GM19351 (cell line): ENCODE data around the gene DHX16.
"Not testable (repeated sequence)": the region's sequence is repeated elsewhere in the genome, so short reads cannot be mapped to it uniquely, and the experiment has no call there.

Experiments used
- ATAC-seq: cut with Tn5 transposase; IDR thresholded peaks from one replicate; pipeline ENCODE4 v1.9.1; 2021; ENCODE audit warnings: mild to moderate bottlenecking, moderate library complexity; ENCODE audit not compliant: unreplicated experiment

The DHX16 gene

DNA sequence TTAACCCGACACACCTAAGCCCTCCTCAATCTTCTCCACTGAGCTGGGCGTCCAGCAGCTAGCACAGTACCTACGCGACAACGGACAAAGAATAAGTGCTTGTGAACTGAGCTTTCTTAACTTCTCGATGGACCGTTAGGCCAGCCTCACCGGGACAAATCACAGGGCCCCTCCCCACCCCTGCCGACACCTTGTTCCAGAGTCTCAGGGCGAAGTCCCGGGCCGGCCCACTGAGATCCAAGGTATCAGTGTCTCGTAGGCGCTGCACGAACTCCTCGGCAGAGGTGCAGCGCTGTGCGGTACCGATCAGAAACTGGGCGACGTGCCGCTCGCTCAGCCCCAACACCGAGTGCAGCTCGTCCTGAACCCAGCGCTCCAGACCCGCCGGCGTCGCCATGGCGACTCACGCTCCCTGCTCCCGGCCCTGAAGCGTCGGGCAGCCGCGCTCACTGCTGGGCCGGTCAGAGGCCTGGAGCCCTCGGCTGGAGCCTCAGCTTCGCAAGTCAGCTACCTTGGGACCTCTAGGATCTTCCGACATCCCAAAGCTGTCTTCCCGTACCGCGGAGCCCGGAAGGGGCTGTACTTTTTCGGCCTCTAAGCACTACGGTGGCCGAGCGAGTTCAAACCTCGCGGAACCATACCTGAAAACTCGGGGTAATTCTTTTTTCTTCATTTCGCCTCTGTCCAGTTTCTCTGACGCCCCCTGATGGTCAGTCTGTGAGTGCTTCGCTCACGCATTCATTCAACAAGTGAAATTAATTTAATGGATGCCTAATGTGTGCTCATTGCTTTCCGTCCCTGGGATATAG is at the start of gene DHX16:
Gene DHX16 (minus strand): TSS at position 562 of the 809 bp plus-strand sequence. CDS start 165 bp downstream, at position 397.
- peak; percentile 58 for ATAC-seq

DNA sequence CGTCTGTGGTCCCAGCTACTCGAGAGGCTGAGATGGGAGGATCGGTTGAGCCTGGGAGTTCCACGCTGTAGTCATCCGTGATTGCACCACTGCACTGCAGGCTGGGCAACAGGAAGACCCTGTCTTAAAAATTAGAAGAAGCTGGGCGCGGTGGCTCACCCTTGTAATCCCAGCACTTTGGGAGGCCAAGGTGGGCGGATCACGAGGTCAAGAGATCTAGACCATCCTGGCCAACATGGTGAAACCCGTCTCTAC is 49.1 kb upstream of the DHX16 start:
- ATAC-seq, result not testable (repeated sequence)

DNA sequence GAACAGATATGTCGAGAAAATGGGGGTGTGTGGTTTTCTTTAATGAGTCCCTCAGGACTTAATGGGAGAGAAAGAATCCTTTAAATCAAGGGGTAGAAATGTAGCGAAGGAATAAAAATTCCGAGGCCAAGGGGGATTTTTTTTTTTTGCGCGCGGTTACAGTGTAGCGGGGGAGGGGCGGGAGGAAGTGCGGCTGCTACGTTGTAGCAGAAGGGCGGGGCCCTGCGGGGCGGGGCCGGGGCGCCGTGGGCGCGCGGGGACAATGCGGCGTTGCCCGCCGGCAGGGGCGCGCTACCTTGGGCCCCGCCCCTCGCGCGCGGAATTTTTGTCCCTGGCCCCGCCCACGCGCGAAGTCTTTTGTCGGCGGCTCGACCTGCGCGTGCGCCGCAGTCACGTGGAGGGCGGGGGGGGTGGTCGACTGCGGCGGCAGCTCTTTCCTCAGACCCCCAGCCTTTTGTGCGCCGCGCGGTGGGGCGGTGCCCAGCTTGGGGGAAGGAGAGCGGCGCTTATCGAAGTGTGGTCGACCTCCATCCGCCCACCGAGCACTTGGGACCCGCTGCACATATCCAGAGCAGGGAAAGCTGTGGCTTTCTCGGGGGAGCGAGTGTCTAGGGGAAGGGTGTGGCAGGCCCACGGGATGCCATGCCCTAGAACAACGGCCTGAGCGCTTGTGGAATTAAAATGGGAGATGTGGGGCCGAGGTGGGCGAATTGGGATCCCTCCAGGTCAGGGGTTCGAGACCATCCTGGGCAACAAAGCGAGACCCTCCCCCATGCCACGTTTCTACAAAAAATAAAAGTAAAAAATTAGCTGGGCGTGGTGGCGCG is 48.6 kb upstream of the DHX16 start:
- peak; percentile 21 for ATAC-seq

DNA sequence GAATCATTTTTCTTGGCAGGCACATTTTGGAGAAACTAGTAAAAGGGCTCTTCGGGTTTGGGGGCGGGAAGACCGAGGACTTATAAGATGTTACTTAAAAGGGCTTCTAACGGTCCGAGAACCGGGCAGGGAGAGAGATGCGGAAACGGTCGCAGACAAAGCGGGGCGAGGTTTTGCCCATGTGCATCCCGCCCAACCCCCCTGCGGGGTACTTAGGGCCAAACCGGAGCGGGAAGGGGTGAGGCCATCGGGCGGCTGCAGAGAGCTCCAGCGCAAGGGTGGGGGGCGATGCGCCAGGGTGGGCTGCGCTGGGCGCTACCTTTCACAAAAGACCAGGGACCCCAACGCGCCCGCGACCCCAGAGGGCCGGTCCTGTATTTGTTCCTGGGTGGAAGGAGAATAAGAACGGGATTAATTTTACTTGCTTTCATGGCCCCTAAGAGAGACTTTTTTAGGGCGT is 48.0 kb upstream of the DHX16 start:
- no peak for ATAC-seq

DNA sequence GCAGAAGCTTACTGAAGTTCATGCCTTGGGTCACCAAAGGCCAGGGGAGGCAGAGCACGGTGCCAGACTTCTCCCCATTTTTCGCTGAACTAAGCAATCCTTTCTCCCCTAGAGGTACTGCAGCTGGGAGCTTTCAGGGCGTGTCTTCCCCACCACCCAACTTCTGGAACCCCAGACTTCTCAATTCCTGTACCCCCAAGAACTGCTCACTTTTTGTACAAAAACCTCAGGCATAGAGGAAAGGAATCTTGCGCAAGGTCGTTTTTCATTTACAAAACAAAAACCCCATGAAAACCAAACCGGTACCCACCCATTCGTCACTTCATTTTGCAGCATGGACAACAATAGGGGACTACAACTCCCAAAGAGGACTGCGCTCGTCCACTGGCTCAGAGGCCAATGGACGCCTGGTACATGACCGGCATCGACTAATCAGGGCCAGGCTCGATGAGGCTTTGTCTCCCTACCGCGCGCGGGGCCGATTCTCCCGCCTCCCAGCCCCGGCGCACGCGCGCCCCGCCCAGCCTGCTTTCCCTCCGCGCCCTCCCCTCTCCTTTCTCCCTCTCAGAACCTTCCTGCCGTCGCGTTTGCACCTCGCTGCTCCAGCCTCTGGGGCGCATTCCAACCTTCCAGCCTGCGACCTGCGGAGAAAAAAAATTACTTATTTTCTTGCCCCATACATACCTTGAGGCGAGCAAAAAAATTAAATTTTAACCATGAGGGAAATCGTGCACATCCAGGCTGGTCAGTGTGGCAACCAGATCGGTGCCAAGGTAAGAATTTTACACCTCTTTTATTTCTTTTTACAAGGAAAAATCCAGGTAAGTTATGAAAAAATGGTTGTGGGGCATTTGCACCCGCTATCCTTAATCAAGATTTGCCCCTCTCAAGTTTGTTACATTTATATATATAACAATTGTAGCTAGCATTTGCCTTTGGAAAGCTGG is 47.3 kb upstream of the DHX16 start, which contains the start of gene TUBB:
Gene TUBB (plus strand): TSS at position 562 of the 947 bp plus-strand sequence. CDS start 155 bp downstream, at position 717.
- peak; percentile 38 for ATAC-seq

DNA sequence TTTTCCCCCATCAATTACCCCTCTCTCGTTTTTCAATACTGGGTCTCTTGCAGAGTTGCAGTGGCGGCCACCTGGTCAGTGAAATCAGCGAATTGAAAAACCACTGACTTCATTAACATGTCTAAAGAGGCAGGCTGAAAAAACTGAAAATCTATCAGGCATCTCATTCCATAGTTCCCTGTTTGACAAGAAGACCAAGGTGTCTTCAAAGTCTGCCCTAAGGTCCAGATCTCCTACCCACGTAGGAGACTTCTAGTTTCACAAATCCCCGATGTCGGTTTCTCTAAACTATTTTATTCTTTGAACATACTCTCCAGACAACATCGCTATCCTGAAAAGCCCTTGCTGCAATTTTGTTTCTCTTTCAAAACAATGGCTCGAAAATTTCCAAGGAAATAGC is 46.5 kb upstream of the DHX16 start:
- ATAC-seq, result no peak

DNA sequence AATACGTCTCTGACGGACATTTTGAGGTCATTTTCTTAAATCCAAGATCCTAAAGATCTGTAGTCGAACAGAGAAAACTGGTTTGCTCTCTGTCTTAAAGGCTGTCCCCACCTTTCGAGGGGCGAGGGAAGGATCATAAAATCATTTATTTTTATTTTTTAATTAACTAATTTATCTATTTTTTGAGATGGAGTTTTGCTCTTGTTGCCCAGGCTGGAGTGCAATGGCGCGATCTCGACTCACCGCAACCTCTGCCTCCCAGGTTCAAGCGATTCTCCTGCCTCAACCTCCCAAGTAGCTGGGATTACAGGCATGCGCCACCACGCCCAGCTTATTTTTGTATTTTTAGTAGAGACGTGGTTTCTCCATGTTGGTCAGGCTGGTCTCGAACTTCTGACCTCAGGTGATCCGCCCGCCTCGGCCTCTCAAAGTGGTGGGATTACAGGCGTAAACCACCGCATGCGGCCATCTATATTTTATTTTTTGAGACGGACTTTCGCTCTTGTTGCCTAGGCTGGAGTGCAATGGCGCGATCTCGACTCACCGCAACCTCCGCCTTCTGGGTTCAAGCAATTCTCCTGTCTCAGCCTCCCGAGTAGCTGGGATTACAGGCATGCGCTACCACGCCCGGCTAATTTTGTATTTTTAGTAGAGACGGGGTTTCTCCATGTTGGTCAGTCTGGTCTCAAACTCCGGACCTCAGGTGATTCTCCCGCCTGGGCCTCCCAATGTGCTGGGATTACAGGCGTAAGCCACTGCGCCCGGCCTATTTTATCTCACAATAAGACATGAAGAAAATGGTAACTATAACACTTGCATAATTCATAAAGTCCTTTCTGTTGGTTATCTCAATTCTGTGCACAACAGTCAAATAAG is 45.3 kb upstream of the DHX16 start:
- not testable (repeated sequence) for ATAC-seq

DNA sequence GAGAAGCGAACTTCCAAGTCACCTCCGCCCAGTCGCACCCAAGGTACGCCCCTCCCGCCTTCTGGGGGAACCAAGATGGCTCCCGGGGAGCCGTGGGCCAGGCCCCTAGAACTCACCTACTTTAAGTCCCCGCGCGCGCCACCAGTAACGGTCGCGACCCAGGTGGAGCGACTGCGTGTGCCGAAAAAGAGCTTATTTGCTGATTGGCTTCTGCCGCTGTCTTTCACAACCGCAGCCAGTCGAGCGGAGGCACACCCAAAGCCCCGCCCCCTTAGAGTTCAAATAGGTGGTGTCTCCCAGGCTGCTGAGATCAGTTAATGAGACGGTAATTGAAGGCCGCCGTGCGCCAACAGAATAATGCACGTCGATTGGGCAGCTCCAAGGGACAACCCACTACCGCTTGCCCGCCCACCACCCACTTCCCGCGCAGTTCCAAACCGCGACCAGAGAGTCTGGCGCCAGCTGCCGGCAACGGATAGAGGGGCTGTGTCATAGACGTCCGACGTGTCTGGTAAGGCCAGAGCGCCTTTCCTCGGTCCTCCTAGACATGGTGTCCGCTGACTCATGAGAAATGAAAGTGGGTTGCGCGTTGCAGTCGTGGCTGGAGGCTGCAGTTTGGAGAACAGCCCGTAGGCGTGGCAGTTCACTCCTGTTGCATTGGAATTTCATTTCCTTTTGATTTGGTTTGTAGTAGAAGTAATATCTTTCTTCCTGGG is 44.5 kb upstream of the DHX16 start, which contains the start of gene MDC1:
Gene MDC1 (minus strand): TSS at position 153 of the 716 bp plus-strand sequence. CDS start 2,106 bp downstream, outside the sequence.
- peak; percentile 69 for ATAC-seq

DNA sequence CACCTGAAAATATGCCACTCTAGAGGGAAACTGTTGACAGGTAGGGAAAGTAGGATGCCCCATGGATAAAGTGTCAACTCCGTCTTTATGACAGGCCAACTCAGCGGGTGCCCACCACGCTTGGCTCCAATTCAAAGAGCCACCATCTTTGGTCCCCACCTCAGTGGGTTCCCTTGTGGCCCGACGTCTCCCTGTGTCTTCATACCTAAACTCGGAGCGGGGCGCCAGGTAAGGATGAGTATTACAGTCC is 44.0 kb upstream of the DHX16 start:
- no peak for ATAC-seq

DNA sequence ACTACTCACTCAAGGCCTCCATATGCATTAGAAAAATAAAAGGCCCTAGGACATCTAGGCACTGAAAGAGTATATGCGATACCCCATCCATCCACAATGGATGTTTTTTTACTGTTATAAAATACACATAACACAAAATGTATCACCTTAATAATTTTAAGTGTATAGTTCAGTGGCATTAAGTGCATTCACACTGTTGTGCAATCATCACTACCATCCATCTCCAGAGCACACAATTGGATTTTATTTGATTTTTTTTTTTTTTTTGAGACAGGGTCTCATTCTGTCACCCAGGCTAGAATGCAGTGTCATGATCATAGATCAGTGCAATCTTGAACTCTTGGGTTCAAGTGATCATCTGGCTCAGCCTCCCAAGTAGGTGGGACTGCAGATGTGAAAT is 41.5 kb upstream of the DHX16 start:
- ATAC-seq, result no peak

DNA sequence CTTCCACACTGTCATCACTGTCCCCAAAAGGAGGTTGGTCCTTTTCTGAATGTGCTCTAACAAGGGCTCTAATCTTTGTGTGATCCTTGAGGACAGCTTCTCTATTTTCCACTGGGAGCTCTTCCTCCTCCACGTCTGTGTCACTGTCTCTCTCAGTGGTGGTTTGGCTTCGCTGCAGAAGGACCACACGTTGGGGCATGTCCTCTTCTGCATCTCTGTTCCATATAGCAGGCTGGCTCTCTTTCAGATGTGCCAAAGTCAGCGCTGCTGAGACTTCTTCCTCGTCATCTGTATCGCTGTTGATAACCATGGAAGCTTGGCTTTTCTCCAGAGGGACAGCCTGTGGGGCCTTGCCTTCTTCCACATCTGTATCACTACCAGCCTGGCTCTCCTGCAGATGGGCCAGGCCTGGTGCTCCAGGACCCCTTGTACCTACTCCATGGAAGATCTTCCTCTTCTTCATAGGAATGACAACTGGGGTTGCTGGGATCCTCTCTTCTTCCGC is 39.7 kb upstream of the DHX16 start:
- ATAC-seq, result no peak

DNA sequence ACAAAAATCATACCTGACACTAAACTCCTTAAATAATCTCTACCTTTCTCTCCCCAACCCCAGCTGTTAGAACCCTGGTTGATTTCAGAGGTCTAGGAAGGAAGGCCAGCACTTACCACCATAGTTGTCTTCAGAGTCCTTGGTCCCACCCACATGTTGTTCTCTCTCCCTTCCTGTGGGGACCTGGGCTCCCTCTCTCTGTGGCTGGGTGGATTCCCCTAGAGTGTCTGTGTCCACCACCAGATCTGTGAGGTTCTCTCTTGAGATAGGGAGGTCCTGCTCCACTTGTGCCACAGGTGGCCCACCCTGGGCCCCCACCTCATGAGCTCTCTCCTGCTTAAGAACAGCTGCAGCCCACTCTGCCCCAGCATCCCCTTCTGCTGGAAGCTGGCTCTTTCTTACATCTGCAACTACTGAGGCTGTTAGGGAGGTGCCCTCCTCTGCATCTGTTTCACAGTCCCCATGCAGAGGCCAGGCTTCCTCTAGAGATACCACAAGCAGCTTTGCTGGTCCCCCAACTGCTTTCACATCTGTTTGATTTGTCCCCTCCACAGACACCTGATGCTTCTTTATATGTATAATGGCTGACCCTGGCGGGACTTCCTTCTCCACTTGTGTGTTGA is 39.1 kb upstream of the DHX16 start:
- peak; percentile 72 for ATAC-seq

DNA sequence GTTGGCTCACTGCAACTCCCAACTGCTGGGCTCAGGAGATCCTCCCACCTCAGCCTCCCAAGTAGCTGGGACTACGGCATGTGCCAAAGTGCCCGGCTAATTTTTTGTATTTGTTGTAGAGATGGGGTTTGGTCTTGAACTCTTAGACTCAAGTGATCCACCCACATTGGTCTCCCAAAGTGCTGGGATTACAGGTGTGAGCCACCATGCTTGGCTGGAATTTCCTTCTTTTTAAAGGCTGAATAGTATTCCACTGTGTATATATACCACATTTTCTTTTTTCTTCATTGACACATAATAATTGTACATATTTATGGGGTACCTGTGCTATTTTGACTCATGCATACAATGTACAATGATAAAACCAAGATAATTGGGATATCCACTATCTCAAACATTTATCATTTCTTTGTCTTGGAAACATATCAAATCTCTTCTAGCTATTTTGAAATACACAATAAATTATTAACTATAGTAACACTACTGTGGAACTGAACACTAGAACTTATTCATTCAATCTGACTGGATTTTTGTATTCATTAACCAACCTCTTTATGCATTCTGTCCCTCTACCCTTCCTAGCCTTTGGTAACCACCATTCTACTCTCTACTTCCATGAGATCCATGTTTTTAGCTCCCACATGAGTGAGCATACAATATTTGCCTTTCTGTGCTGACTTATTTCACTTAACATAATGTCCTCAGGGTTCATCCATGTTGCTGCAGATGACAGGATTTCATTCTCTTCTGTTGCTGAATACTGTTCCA is 36.5 kb upstream of the DHX16 start:
- ATAC-seq, result no peak

DNA sequence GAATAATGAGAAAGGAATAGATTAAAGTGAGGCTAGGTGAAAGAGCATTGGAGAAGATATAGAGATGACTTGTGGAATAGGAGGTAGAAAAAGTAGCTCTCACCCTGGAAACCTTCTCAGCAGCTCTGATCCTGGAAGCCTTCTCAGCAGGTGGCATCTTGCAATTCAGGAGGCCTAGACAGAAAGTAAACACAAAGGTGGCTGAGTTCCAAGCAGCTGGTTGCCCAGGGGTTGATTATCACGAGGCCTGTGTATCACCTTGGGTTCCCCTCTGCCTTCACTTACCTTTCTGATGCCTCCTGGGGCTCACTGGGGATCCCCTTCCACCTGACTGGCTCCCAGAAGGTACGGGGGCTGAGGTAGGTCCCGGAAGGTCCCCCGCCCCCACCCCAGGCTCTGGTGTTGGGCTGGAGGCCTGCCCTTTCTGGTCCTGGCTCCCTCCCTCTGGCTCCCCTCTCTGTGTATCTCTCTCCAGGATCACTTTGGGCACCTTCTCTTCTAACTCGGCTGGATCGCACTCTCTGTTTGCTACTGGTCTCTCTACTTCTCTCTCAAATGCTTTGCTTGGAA is 34.6 kb upstream of the DHX16 start:
- no peak for ATAC-seq

DNA sequence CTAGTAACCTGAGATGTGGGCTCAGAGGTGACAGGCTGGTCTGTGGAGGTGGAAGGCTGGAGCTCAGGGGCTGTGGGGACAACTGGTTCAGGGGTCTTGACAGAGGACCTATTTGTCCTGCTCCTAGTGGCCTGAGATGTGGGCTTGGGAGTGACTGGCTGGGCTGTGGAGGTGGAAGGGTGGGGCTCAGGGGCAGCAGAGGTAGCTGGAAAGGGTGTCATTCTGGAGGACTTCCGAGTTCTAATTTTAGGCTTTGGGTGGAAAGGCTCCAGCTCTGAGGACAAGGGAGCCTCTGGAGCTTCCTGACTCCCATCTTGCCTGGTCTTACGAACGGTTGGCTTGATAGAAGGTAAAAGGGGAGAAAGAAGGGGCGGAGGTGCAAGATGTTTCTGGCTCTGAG is 32.8 kb upstream of the DHX16 start:
- no peak for ATAC-seq

DNA sequence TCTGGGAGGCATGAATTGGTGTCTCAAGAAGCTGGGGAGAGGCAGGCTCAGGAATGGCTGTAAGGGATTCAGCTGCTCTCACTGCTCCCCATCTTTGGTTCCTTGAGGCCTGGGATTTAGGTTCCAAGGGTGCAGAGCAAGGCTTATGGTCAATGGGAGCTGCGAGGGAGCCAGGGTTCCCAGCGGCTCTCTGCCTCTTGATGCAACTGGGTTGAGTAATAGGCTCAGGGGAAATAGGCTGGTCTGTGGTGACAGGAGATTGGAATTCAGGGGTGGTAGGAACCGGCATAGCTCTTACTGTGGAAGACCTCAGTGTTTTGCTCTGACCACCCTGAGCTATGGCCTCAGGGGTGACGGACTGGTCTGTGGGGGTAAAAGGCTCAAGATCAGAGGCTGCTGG is 31.0 kb upstream of the DHX16 start:
- ATAC-seq, result no peak

DNA sequence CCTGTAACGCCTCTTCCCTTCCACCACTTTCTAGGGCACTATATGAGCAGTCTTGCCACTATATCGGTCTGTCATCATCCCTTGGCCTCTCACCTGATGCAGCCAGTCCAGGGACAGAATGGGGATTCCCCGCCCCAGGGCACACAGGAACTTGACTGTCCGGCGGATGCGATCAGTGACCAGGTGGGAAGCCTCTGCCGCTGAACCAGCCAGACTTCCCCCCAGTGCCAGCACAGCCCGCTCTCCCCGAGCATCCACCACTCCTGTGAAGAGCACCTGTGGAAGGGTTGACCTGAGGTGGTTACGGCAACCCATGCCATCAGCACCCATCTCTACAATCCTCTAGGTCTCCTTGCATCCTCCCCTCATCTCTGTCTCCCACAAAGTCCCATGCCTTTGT is 30.2 kb upstream of the DHX16 start:
- ATAC-seq, result no peak

DNA sequence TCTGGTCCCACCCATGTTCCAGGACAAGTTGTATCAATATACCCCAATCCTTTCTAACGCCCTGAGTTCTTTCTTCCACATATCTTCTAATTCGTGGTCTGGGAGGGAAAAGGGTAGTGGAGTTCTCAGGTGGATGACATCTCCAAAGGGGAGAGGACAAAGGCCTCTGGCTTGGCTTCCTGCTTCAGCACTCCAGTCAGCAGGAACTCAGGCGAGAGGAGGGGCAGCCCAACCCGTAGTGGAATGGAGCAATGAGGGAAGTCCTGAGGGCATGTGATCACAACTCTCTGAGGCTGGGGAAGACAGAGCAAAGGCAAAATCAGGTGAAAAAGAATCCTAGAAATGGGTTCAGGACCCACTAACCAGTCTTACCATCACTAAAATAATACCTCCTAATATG is 27.5 kb upstream of the DHX16 start:
- no peak for ATAC-seq
